GM18502 (cell line): ENCODE results near the gene ZEB2.

Source experiments
- ATAC-seq: cut with Tn5 transposase; IDR thresholded peaks from one replicate; pipeline ENCODE4 v1.9.1; 2021; ENCODE audit warnings: mild to moderate bottlenecking; ENCODE audit not compliant: unreplicated experiment, poor library complexity

The ZEB2 gene

DNA sequence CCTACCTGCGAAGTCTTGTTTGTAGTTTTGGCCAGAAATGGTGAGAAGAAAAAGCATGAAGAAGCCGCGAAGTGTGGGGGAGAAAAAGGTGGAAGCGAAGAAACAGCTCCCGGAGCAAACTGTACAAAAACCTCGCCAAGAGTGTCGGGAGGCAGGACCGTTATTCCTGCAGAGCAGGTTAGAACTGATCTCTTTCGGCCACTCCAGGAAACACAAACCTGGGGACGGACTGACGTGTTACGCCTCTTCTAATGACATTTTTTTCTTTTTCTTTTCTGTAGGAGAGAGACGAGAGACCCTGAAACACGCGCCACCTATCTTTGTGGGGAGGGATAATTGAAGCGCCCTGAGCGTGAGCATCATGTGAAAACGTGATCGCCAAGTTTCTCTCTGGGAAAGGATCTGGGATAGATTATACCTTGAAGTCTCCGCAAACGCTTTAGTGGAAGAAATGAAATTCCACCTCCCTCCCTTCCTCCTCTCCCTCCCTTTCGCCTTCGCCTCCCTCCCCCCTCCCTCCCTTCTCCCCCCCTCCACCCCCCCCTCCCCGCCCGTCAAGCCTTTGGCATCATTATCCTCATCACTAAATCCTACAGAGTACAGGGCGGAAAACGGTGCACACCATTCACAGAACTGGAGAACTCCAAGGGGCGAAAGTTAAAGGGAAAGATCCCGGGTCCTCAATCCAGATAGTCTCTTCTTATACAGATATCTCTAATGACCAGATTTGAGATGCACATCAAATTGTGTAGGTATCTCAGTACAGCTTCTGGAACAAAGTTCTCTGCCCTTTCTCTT, at the start of gene ZEB2:
Gene ZEB2 (minus strand): TSS at position 186 of the 798 bp plus-strand sequence. CDS start 2,769 bp downstream, outside the sequence.
- no peak for ATAC-seq

DNA sequence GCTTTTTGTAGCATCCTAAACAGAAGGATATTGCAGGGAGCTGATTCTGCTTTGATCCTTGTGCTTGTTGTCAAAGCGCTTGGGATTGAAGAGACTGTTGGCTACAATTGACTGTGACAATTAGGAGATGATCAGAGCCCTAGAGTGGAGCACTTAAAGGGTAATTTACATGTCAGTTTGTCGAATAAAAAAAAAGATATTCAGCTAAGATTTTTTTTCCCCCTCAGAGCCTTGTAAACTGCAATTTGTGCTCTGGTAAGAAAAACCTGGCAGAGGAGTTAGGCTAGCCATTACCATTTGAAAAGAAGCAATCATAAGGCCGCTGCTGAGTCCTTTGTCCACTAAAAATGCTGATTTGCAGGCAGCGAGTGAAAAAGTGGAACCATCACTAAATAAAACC, 47.8 kb upstream of the ZEB2 start:
- ATAC-seq = no peak

DNA sequence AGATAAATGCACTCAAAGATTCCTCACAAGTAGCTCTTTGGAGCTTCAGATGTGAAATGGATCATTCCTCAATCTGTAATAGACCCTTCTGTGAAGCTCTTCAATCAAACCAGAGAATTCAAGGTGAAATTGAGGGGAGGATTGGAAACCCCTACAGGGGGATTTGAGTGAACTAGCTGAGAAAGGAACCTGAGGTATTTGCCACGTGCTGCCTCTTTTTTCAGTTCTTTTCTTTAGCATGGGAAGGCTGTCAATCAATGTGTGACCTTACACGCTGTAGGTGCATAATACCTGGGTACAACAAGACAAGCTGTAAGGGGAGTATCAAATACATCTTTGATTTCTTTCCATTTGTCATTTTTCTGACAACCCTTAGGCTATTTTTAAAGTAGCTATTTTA, 46.5 kb upstream of the ZEB2 start:
- no peak for ATAC-seq

DNA sequence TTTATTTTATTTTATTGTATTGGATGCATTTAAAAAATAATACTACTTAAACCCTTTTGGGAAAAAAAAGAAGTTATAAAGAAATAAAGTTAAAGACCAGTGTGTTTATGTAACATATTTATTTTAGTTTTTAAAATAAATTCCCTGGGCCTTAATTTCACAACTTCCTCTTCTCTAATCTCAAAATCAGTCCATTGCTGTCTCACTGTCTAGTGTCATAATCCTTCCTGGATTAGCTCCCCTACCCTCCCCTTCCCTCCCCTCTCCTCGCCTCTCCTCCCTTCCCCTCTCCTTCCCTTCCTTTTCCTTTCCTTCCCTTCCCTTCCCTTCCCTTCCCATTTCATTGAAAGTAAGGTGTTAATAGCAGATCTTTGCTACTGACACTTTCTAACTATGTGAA, 40.3 kb upstream of the ZEB2 start:
- no peak for ATAC-seq

DNA sequence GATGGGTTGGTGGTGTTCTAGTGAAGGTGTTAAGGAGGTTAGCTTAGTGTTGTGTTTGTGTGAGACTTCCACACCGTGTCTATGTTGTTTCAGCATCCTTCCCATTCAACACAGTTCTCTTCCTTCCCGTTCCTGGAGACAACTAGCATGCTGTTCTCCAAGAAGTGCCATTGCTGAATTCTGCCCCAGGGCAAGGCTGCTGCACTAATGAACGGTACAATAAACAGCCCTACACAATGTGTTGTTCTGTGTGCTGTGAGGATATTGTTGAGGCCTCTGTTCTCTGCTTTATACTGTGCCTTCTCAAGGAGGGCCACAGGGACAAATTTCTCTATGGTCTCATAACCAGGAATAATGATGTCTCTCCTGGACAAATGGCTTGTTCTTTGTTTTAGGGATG, 39.8 kb upstream of the ZEB2 start:
- ATAC-seq = no peak

DNA sequence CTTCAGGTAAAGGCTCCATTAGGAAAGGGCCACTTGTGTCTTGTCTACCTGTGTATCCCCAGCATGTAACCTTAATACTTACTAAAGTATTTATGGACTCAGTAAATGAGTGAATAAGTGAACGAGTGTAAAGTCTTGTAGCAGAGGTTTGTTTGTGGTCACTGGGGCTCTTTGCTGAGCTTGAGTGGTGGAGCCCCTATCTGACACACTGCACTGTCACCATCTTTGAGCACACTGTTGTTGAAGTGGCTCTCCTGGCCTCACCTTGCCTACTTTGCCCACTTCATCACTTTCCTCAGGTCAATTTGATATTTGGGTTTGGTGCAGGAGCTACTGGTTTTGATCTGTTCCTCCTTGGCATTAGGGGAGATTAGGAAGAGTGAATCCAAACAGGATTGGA, 39.3 kb upstream of the ZEB2 start:
- ATAC-seq = no peak

DNA sequence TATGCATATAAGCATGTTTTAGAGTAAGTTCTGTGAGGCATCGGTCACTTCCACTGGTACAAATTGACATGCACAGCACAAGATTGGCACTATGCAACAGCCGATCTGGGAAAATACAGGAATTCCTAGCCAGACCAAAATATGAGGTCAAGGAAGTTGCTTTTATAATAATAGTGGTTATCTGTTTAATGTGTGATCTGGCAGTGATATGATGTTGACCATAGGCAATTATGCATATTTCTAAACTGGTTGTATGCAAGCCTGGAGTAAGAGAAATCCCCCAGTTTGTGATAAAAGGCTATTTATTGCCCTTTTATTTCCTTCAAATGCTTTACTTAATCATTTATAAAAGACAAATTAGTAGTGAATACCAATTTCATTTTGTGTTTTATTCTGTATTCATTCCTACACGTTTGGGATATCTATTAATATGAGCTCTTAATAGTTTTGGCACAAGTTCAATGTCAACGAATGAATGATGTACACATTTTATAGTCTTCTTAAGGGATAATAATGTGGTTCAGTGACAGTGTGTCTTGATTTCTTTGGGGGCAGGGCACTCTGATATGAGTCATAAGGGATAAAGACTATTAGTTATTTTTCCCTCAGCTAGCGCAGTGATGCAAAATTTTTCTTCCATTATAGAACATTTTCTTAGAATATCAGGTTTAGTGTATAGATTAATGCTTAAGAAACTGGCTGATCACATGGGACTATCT, 34.7 kb upstream of the ZEB2 start:
- ATAC-seq = no peak

DNA sequence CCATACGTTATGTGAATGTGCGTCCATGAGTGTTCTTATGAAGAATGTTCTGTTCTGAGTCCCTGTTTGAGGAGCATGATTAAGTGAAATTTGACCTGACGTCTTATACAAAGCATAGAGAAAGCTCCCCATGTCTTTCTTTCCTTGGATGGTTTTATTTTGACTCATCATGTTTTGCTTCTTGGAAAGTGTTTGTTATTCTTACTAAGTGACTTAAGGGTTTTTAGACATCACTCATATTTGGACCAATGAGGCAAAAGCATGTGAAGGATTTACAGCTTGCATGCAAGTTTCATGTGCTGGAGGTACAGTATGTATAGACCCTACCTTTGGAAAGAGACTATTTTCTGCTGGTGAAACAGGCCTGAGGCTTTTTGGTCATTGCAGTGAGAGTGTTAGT, 33.5 kb upstream of the ZEB2 start:
- no peak for ATAC-seq

DNA sequence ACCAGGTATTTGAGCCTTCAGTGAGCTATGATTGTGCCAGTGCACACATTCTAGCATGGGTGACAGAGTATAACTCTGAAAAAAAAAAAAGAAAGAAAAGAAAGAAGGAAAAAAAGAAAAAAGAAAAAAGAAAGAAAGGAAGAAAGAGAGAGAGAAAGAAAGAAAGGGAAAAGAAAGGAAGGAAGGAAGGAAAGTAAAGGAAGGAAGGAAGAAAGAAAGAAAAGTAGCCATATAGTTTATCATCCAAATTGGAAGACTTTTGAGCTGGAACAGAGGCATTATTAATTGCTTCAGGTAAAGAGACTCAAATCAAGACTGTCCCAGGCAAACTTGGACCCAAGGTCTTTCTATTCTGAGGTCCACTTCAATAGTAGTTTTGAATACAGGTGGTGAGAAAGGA, 32.9 kb upstream of the ZEB2 start:
- ATAC-seq = no peak

DNA sequence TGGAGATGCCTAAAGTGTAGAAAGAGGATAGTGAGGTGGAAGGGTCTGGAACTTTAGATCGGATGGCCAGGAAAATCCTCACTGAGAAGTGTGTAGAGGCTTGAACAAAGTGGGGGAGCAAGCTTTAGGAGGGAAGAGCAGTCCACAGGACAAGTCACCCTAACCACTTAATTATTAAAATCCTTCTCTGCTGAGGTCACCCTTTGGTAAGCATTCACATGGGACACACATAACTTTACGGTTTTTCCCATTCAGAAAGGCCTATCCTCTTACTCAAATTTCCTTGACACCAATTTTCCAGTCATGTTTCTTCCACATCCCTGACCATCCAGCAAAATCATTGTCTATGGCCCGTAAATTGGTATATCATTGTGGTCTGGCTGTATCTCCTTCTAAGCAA, 31.0 kb upstream of the ZEB2 start:
- ATAC-seq = no peak

DNA sequence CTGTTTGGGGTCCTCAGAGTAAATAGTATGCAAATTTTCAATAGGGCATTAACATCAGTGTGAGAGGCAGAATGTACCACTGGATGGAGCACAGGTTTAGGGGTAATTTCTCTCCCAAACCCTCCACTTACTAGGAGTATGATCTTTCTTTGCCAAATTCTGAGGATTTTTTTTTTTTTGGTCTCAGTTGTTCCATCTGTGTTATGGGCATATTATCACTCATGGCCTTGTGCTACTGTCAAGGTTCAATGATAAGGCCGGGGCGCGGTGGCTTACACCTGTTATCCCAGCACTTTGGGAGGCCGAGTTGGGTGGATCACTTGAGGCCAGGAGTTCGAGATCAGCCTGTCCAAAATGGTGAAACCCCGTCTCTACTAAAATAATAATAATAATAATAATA, 30.2 kb upstream of the ZEB2 start:
- no peak for ATAC-seq

DNA sequence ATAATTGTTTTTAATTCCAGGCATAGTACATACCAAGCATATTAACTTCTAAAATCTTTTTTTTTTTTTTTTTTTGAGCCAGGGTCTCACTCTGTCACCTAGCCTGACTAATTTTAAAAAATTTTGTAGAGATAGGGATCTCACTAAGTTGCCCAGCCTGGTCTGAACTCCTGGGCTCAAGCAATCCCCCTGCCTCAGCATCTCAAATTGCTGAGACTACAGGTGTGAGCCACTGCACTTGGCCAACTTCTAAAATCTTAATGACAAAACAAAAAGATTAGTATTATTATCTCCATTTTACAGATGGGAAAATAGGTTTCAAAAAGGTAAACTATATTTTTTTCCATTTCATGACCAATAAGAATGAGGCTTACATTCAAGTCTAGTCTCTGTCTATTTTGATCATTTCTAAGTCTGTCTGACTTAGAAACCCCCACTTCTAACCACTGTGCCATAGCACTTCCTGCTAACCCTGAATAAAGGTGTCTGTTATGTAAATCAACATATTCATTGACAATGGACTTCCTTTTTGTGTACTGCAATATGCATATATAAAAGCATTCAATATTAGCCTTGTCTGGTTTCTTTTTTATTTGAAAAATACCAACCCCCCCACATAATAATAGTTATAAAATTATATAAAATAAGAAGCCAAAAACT, 28.7 kb upstream of the ZEB2 start:
- ATAC-seq = peak; percentile 87

DNA sequence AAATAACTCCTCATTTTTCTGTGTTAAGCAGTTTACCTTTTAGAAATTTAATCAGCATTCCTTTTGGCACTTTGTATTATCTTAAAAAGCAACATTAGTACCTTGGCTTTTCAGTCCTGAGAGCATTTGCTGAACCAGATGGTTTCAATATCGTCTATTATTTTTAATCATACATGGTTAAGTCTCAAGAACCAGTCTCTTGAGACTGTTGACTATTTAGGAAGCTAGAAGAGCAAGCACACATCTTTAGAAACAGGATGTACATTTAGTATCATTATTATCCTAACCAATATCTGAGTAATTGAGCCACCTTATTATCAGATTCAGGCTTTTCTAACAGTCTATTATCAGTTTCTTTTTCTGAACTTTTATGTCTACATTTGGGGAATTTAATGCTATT, 28.2 kb upstream of the ZEB2 start:
- ATAC-seq = no peak

DNA sequence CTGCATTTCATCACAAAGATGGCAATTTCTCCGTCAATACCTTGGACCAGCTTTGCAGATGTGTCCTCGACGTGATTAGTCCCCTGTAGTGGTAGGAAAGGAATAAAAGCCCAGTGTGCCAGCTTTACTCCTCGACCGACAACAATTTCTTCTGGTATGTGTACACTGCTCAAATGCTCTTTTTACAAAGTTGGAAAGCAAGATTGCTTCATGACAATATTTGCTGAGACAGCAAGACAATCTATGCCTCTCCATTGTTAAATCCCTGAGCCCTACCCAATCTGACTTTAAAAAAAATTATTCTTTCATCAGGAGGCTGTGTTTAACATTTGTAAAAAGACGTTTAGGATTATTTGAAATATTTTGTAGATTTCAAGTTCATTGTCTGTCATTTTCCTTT, 27.6 kb upstream of the ZEB2 start:
- ATAC-seq = no peak

DNA sequence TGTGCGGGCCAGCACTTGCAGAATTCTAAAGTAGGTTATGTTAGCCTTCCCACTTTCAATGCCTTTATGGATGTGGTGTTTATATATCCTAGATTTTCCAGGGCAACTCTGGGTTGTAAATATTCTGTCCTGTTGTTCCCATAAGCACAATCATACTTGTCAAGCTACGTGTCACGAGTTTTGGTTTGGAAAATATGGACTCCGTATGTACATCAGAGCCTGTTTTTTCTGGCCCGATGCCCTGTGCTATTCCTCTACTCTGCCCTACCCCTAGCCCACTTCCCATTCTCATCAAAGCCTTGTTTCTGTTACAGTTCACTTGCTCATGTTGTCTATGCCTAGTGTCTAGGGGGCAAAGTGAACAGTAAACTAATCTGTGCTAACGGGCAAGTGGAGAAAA, 27.0 kb upstream of the ZEB2 start:
- ATAC-seq = no peak

DNA sequence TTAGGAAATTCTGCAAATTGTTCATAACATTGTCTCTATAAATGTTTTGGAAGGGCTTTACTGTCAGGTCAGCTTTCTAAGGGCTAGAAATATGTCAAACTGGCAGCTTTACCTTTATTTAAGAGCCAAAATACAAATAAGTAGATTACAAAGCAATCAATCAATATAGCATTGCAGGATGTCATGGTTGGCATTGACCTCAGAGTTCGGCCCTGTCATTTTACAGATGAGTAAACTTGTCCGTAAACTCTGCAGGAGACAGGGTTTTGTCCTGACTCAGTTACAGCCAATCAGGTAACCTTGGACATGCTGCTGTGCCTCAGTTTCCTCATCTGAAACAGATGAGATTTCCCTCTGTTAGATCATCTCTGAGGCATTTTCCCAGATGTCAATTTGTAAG, 25.9 kb upstream of the ZEB2 start:
- ATAC-seq = no peak

DNA sequence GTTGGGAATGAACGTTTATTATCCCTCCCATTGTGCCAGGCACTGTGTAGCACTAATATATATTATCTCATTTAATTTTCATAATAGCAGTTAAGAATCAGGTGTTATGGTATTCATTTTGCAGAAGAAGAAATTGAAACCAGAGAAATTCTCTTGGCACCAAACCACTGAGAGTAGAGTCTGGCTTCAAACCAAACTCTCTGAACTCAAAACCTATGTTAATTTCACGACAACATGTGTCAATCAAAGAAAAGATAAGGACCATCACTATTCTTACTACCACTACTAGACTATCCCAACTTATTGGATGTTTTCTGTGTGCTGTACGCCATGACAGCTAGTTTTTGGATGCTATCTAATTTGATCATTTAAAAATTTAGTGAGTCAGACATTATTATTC, 24.1 kb upstream of the ZEB2 start:
- ATAC-seq = no peak

DNA sequence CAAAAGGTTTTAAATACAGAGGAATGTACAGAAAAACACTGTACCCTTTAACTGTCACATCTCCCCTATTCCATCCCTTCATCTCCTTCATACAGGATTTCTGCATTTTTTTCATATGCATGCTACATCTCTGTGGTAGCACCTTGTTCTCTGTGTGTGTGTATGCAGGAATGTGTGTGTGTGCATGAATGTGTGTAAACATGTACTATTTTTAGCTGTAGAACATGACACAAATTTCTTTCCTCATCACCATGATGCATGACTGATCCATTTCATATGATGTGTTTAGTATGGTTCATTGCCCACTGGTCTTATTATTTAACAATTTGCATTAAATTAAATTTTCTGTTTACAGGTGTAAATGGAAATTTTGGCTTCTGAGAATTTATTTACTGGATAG, 21.5 kb upstream of the ZEB2 start:
- no peak for ATAC-seq

DNA sequence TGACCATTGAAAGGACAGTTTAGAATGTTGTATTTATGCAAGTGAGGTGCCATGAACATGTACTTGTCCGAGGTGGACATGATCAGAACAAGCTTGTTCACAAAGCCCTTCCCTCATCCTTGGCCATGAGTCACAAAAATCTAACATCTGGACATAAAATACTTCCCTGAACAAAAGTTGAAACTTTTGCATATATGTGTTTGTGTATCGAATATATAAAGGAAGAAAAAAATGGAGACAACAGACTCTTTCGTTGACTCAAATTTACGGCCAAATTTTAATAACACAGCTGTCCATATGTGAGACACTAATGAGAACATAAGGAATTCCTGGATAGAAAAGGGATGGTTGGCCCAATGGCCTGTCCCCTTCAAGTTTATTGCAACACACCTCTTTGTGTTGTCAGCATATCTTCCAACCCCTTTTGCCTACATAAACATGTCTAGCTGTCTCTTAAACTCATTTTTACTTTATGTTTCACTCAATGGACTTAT, 19.4 kb upstream of the ZEB2 start:
- no peak for ATAC-seq

DNA sequence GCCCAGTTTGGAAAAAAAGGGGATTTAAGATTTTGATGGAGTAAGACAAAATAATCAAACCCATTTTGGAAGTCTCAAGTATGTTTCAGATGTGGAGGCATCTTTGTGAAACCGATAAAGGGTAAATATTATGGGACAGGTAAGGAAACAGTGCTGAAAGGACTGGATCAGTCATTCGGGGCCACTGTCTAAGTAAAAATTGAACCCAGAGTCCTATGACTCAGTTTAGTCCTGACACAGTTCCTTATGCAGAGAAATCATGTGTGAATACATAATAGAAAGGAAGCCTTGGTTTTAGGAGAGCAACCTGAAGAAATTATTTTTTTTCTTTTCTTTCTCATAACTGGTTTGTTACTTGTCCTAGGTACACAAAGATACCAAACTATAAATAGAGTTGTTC, 15.4 kb upstream of the ZEB2 start:
- no peak for ATAC-seq

DNA sequence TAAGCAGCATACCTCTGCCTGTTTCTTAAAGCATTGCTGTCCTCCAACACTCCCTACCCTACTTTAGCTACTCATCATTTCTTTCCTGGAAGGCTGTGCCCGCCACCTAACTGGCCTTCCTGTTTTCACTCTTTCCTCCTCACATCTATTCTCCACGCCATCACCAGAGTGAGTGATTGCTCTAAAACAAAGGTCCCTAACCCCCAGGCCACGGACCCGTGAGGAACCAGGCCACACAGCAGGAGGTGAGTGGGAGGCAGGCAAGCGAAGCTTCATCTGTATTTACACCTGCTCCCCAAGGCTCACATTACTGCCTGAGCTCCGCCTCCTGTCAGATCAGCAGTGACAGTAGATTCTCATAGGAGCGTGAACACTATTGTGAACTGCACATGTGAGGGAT, 13.3 kb upstream of the ZEB2 start:
- no peak for ATAC-seq
